ENCODE data around the gene CPA5. TPM values are rescaled to one million over a fixed set of nuclear protein-coding genes. Genes with fewer than 3 reads are reported as not detected.
"Not testable (repeated sequence)": the region's sequence is repeated elsewhere in the genome, so short reads cannot be mapped to it uniquely, and the experiment has no call there.

The CPA5 gene
- total RNA-seq, 1 donor from 2014 or later: not detected

DNA sequence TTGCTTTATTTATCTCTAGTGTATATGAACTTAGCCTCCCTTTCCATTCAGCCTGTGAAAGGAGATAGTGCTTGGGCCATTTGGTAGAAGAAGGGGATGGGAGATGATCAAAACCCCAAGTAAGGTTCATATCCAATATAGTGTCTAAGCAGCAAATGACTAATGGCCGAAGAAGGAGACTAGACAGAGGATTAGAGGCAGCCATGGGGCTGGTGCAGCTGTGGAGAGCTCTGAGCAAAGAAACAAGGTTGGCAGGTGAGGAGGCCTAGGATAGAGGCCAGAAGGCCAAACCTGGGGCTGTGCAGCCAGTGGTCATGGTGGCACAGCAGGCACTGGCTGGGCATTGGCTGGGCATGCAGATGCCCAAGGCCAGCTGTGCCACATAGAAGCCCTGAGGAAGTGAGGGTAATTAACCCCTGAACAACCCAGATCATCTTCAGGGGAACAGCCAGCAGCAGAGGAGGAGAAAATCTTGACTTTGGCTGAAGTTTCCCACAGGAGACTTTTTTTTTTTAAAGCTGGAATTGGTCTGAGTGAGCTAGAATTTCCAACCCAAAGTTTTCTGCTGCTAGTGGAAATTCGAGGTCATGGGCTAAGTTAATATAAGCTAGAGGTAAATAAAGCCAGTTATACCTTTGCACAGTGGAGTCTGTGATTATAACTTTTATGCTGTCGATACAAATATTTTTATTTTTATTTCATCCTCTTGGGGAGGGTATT, 25.4 kb downstream of the CPA5 start:
- DNase-seq (ENCODE audit: extremely low spot score in 2 of 2): no peak
- H3K4me1 ChIP-seq: peaks cover 53% of the 10 kb centered on the region
- intact Hi-C loops (cut with DNase I): no loop called here
- TF ChIP-seq POLR2AphosphoS5 (IDR thresholded peaks at IDR 0.05; ENCODE audit: insufficient read depth in 1 of 2, low read depth in 1 of 2): no peak
- TF ChIP-seq POLR2A (IDR thresholded peaks at IDR 0.05): no peak
- TF ChIP-seq, protein P1, sequence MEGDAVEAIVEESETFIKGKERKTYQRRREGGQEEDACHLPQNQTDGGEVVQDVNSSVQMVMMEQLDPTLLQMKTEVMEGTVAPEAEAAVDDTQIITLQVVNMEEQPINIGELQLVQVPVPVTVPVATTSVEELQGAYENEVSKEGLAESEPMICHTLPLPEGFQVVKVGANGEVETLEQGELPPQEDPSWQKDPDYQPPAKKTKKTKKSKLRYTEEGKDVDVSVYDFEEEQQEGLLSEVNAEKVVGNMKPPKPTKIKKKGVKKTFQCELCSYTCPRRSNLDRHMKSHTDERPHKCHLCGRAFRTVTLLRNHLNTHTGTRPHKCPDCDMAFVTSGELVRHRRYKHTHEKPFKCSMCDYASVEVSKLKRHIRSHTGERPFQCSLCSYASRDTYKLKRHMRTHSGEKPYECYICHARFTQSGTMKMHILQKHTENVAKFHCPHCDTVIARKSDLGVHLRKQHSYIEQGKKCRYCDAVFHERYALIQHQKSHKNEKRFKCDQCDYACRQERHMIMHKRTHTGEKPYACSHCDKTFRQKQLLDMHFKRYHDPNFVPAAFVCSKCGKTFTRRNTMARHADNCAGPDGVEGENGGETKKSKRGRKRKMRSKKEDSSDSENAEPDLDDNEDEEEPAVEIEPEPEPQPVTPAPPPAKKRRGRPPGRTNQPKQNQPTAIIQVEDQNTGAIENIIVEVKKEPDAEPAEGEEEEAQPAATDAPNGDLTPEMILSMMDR (IDR thresholded peaks at IDR 0.05): no peak
- H3K27ac ChIP-seq: no peak overlapping the region
- H3K36me3 ChIP-seq: no peaks in the 10 kb centered on the region
- H3K4me3 ChIP-seq: no peak overlapping the region
- no peaks in the 10 kb centered on the region for H3K27me3 ChIP-seq
- H3K9me3 ChIP-seq: no peaks in the 10 kb centered on the region

DNA sequence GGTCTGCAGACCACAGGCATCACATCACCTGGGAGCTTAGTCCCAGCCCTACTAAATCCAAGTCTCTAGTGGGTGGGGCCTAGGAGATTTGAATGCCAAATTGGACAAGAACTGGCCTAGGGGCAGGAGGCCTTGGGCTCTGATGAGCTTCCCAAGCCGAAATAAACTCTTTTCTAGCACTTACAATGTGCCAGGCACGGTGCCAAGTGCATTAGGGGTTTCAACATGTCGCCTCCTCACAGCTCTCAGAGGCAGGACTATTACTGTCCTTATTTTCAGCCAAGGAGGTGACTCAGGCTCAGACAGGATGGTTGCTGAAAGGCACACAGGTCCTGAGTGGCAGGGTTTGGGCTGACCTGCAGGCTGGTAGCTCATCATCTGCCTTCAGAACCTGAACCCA, 26.4 kb downstream of the CPA5 start:
- Histone ChIP-seq H3K4me1 (peaks cover 53% of the 10 kb centered on the region), H3K36me3 (no peaks in the 10 kb centered on the region), H3K9me3 (no peaks in the 10 kb centered on the region), H3K27me3 (no peaks in the 10 kb centered on the region), H3K27ac (no peak overlapping the region), H3K4me3 (no peak overlapping the region)
- TF ChIP-seq POLR2A (IDR thresholded peaks at IDR 0.05) (no peak), POLR2AphosphoS5 (IDR thresholded peaks at IDR 0.05; ENCODE audit: insufficient read depth in 1 of 2, low read depth in 1 of 2) (no peak)
- intact Hi-C loops (cut with DNase I): no loop called here
- DNase-seq (ENCODE audit: extremely low spot score in 2 of 2): no peak

DNA sequence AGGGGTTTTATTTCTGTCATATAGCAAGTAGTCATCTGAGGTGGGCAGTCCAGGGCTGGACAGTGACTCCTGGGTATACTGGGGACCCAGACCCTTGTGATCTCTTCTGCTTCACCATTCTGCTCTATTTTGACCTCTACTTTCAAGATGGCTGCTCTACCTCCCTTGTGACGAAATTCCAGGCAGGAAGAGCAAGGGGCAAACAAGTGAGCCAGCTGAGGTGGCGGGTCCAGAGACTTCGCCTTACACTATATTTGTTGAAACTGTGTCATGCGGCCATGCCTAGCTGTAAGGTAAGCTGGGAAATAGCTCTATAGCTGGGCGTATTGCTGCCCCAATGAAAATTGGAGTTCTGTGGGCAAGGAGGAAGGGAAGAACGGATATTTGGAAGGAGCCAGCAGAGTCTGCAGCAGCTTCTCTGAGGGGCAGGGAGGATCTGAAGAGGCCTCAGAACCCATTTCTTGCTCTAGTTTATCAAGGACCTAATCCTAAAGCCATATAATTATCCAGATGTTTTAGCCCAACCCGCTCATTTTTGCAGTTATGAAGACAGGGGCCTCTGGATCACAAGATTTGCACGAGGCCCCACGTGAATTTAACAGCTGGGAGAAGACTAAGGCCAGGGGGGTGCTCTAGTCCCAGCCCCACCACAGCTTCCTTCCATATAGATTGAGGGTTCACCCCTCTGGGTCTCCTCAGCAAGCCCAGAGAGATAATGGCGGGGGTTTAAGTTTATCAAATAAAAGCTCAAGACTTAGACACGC, 28.0 kb downstream of the CPA5 start:
- DNase-seq (ENCODE audit: extremely low spot score in 2 of 2): no peak
- Histone ChIP-seq H3K36me3 (no peaks in the 10 kb centered on the region), H3K9me3 (no peaks in the 10 kb centered on the region), H3K27ac (peak overlapping the region; percentile 84), H3K27me3 (no peaks in the 10 kb centered on the region), H3K4me3 (no peak overlapping the region), H3K4me1 (peaks cover 53% of the 10 kb centered on the region)
- TF ChIP-seq, protein P1 (IDR thresholded peaks at IDR 0.05): no peak
- TF ChIP-seq POLR2AphosphoS5 (IDR thresholded peaks at IDR 0.05; ENCODE audit: insufficient read depth in 1 of 2, low read depth in 1 of 2): no peak
- no peak for TF ChIP-seq POLR2A (IDR thresholded peaks at IDR 0.05)
- intact Hi-C loops (cut with DNase I): no loop called here

DNA sequence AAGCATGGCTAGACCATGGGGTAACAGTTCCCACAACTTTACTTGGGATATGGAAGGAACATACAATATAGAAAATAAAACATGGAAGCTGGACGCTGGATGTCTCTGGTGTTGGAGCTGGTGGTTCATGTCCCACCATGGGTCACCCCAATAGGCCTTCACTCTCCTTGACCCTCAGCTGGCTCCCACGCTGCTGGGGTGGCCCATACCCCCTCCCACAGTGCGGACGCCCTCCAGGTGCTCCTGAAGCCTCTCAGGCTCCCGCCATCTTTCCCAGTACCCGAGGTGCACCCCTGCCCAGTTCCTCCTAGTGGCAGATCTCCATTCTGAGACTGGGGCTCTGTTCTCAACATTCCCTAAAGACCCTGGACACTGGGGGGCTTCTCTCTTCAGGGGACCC, 29.9 kb downstream of the CPA5 start:
- Histone ChIP-seq H3K27me3 (no peaks in the 10 kb centered on the region), H3K9me3 (no peaks in the 10 kb centered on the region), H3K36me3 (no peaks in the 10 kb centered on the region), H3K27ac (peak overlapping the region; percentile 84), H3K4me3 (no peak overlapping the region), H3K4me1 (peaks cover 44% of the 10 kb centered on the region)
- intact Hi-C loops (cut with DNase I): no loop called here
- TF ChIP-seq, protein P1 (IDR thresholded peaks at IDR 0.05): no peak
- TF ChIP-seq POLR2AphosphoS5 (IDR thresholded peaks at IDR 0.05; ENCODE audit: insufficient read depth in 1 of 2, low read depth in 1 of 2) (no peak), POLR2A (IDR thresholded peaks at IDR 0.05) (no peak)
- DNase-seq (ENCODE audit: extremely low spot score in 2 of 2): no peak

DNA sequence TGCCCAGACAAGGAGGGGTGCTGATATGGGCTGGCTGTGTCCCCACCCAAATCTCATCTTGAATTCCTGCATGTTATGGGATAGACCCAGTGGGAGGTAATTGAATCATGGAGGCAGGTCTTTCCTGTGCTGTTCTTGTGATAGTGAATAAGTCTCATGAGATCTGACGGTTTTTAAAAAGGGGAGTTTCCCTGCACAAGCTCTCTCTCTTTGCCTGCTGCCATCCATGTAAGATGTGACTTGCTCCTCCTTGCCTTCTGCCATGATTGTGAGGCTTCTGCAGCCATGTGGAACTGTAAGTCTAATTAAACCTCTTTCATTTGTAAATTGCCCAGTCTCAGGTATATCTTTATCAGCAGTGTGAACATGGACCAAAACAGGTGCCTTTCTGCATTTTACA, 31.8 kb downstream of the CPA5 start:
- H3K4me3 ChIP-seq; H3K27ac ChIP-seq; DNase-seq (ENCODE audit: extremely low spot score in 2 of 2); H3K9me3 ChIP-seq; intact Hi-C loops (cut with DNase I); H3K36me3 ChIP-seq; H3K27me3 ChIP-seq: not testable (repeated sequence)
- peaks cover 42% of the 10 kb centered on the region for H3K4me1 ChIP-seq

DNA sequence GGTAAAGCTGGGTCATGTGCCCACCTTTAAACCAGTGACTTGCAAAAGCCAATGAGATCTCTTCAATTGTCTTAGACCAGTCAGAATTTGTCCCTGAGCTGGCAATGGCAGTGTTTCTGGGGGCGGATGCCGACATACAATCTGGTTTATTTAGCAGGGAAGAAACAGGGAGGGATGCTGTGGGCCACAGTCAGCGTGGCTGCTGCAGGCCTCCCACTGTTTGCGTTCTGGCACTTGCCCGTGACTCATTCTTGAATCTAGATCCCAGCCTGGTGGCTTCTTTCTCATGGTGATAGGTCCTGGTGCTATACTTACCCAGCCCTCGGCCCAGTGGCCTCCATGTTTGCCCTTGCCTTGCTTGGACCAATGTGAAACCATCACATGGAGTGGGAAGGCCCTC, 32.6 kb downstream of the CPA5 start:
- H3K4me3 ChIP-seq: no peak overlapping the region
- TF ChIP-seq POLR2A (IDR thresholded peaks at IDR 0.05) (no peak), POLR2AphosphoS5 (IDR thresholded peaks at IDR 0.05; ENCODE audit: insufficient read depth in 1 of 2, low read depth in 1 of 2) (no peak)
- TF ChIP-seq, protein P1 (IDR thresholded peaks at IDR 0.05): no peak
- peaks cover 37% of the 10 kb centered on the region for H3K4me1 ChIP-seq
- H3K27ac ChIP-seq: no peak overlapping the region
- intact Hi-C loops (cut with DNase I): no loop called here
- DNase-seq (ENCODE audit: extremely low spot score in 2 of 2): no peak
- no peaks in the 10 kb centered on the region for H3K9me3 ChIP-seq
- no peaks in the 10 kb centered on the region for H3K36me3 ChIP-seq
- no peaks in the 10 kb centered on the region for H3K27me3 ChIP-seq

Data from vagina (tissue), 2 donors.